ENCODE data around the gene KCNK15.
A peak's percentile ranks its signal among the peaks of the same experiment; 100 is the strongest.

The KCNK15 gene

GRCh38 chr20:44716309-44717106 lies 29.2 kb upstream of the KCNK15 start:
- H4K91ac ChIP-seq (ENCODE audit: low read depth, low read length), result no peak overlapping the region
- H4K8ac ChIP-seq (ENCODE audit: low read depth, low read length), result no peak overlapping the region
- H2BK5ac ChIP-seq (ENCODE audit: low read depth, low read length, poor library complexity), result no peak overlapping the region
- no peaks in the 10 kb centered on the region for H3K79me2 ChIP-seq (ENCODE audit: control insufficient read depth, insufficient read depth, low read length, poor library complexity)
- no peak overlapping the region for H2AFZ ChIP-seq (ENCODE audit: insufficient read depth, low read length, poor library complexity)
- H3K27me3 ChIP-seq (ENCODE audit: insufficient read depth, low read length), result no peaks in the 10 kb centered on the region
- no peak overlapping the region for H2BK12ac ChIP-seq (ENCODE audit: low read length)
- no peaks in the 10 kb centered on the region for H3K79me1 ChIP-seq (ENCODE audit: low read length)
- no peaks in the 10 kb centered on the region for H3K4me1 ChIP-seq (ENCODE audit: control insufficient read depth in 1 of 2, insufficient read depth in 2 of 2, low read length in 2 of 2)
- H3K23ac ChIP-seq (ENCODE audit: low read length), result no peak overlapping the region
- H3K36me3 ChIP-seq (ENCODE audit: control insufficient read depth in 1 of 2, insufficient read depth in 2 of 2, low read length in 2 of 2), result no peaks in the 10 kb centered on the region
- no peak overlapping the region for H3K4ac ChIP-seq (ENCODE audit: low read depth, low read length)
- H3K27ac ChIP-seq (ENCODE audit: low read depth, low read length), result no peak overlapping the region
- WGBS (ENCODE audit: extremely low coverage, insufficient coverage, insufficient read length), result no CpG with 5 or more reads among the region's 13 CpGs
- peak overlapping the region; percentile 57 for H3K9ac ChIP-seq (ENCODE audit: low read length)
- H3K18ac ChIP-seq (ENCODE audit: low read length), result no peak overlapping the region
- H3K4me3 ChIP-seq (ENCODE audit: low read depth, low read length), result no peak overlapping the region
- no peak overlapping the region for H2AK5ac ChIP-seq (ENCODE audit: low read length)
- DNase-seq, result no peak
- peaks cover 3% of the 10 kb centered on the region for H3K9me3 ChIP-seq (ENCODE audit: insufficient read depth, low read depth, low read length)
- H4K12ac ChIP-seq (ENCODE audit: low read depth, low read length), result no peak overlapping the region
- H2BK120ac ChIP-seq (ENCODE audit: insufficient read depth, low read length, poor library complexity), result no peak overlapping the region
- H3K14ac ChIP-seq (ENCODE audit: low read length), result no peak overlapping the region
- H3K4me2 ChIP-seq (ENCODE audit: low read length), result no peak overlapping the region

GRCh38 chr20:44717986-44718385 lies 27.7 kb upstream of the KCNK15 start:
- Histone ChIP-seq H3K4me2 (ENCODE audit: low read length) (no peak overlapping the region), H2AFZ (ENCODE audit: insufficient read depth, low read length, poor library complexity) (no peak overlapping the region), H3K4me1 (ENCODE audit: control insufficient read depth in 1 of 2, insufficient read depth in 2 of 2, low read length in 2 of 2) (no peaks in the 10 kb centered on the region), H3K14ac (ENCODE audit: low read length) (no peak overlapping the region), H3K9me3 (ENCODE audit: insufficient read depth, low read depth, low read length) (peaks cover 1% of the 10 kb centered on the region), H4K91ac (ENCODE audit: low read depth, low read length) (no peak overlapping the region), H3K4ac (ENCODE audit: low read depth, low read length) (no peak overlapping the region), H3K23ac (ENCODE audit: low read length) (no peak overlapping the region), H3K9ac (ENCODE audit: low read length) (no peak overlapping the region), H2BK12ac (ENCODE audit: low read length) (no peak overlapping the region), H2BK120ac (ENCODE audit: insufficient read depth, low read length, poor library complexity) (no peak overlapping the region), H3K36me3 (ENCODE audit: control insufficient read depth in 1 of 2, insufficient read depth in 2 of 2, low read length in 2 of 2) (no peaks in the 10 kb centered on the region), H3K27me3 (ENCODE audit: insufficient read depth, low read length) (no peaks in the 10 kb centered on the region), H2BK5ac (ENCODE audit: low read depth, low read length, poor library complexity) (no peak overlapping the region), H3K27ac (ENCODE audit: low read depth, low read length) (no peak overlapping the region), H3K4me3 (ENCODE audit: low read depth, low read length) (no peak overlapping the region), H4K12ac (ENCODE audit: low read depth, low read length) (no peak overlapping the region), H3K79me2 (ENCODE audit: control insufficient read depth, insufficient read depth, low read length, poor library complexity) (no peaks in the 10 kb centered on the region), H4K8ac (ENCODE audit: low read depth, low read length) (no peak overlapping the region), H3K79me1 (ENCODE audit: low read length) (no peaks in the 10 kb centered on the region), H3K18ac (ENCODE audit: low read length) (no peak overlapping the region), H2AK5ac (ENCODE audit: low read length) (no peak overlapping the region)
- DNase-seq, result no peak
- WGBS (ENCODE audit: extremely low coverage, insufficient coverage, insufficient read length), result no CpG with 5 or more reads among the region's 10 CpGs

GRCh38 chr20:44719841-44720240 lies 25.8 kb upstream of the KCNK15 start:
- Histone ChIP-seq H3K79me1 (ENCODE audit: low read length) (no peaks in the 10 kb centered on the region), H3K79me2 (ENCODE audit: control insufficient read depth, insufficient read depth, low read length, poor library complexity) (no peaks in the 10 kb centered on the region), H2AFZ (ENCODE audit: insufficient read depth, low read length, poor library complexity) (no peak overlapping the region), H3K23ac (ENCODE audit: low read length) (no peak overlapping the region), H3K9ac (ENCODE audit: low read length) (no peak overlapping the region), H4K8ac (ENCODE audit: low read depth, low read length) (no peak overlapping the region), H2AK5ac (ENCODE audit: low read length) (no peak overlapping the region), H2BK5ac (ENCODE audit: low read depth, low read length, poor library complexity) (no peak overlapping the region), H3K18ac (ENCODE audit: low read length) (no peak overlapping the region), H4K12ac (ENCODE audit: low read depth, low read length) (no peak overlapping the region), H3K27me3 (ENCODE audit: insufficient read depth, low read length) (no peaks in the 10 kb centered on the region), H3K4me2 (ENCODE audit: low read length) (no peak overlapping the region), H3K14ac (ENCODE audit: low read length) (no peak overlapping the region), H3K9me3 (ENCODE audit: insufficient read depth, low read depth, low read length) (peaks cover 1% of the 10 kb centered on the region), H3K4me3 (ENCODE audit: low read depth, low read length) (no peak overlapping the region), H2BK12ac (ENCODE audit: low read length) (no peak overlapping the region), H3K4me1 (ENCODE audit: control insufficient read depth in 1 of 2, insufficient read depth in 2 of 2, low read length in 2 of 2) (no peaks in the 10 kb centered on the region), H3K4ac (ENCODE audit: low read depth, low read length) (no peak overlapping the region), H4K91ac (ENCODE audit: low read depth, low read length) (no peak overlapping the region), H3K27ac (ENCODE audit: low read depth, low read length) (no peak overlapping the region), H2BK120ac (ENCODE audit: insufficient read depth, low read length, poor library complexity) (no peak overlapping the region), H3K36me3 (ENCODE audit: control insufficient read depth in 1 of 2, insufficient read depth in 2 of 2, low read length in 2 of 2) (no peaks in the 10 kb centered on the region)
- no peak for DNase-seq
- no CpG with 5 or more reads among the region's 19 CpGs for WGBS (ENCODE audit: extremely low coverage, insufficient coverage, insufficient read length)

- H3K79me1 ChIP-seq (ENCODE audit: low read length), result no peaks in the 10 kb centered on the region
- WGBS (ENCODE audit: extremely low coverage, insufficient coverage, insufficient read length), result no CpG with 5 or more reads among the region's 7 CpGs
- H2AFZ ChIP-seq (ENCODE audit: insufficient read depth, low read length, poor library complexity), result no peak overlapping the region
- H3K4me3 ChIP-seq (ENCODE audit: low read depth, low read length), result no peak overlapping the region
- no peaks in the 10 kb centered on the region for H3K36me3 ChIP-seq (ENCODE audit: control insufficient read depth in 1 of 2, insufficient read depth in 2 of 2, low read length in 2 of 2)
- no peak overlapping the region for H2BK120ac ChIP-seq (ENCODE audit: insufficient read depth, low read length, poor library complexity)
- no peak overlapping the region for H3K4ac ChIP-seq (ENCODE audit: low read depth, low read length)
- H4K91ac ChIP-seq (ENCODE audit: low read depth, low read length), result no peak overlapping the region
- no peaks in the 10 kb centered on the region for H3K79me2 ChIP-seq (ENCODE audit: control insufficient read depth, insufficient read depth, low read length, poor library complexity)
- peaks cover 1% of the 10 kb centered on the region for H3K9me3 ChIP-seq (ENCODE audit: insufficient read depth, low read depth, low read length)
- no peak overlapping the region for H3K27ac ChIP-seq (ENCODE audit: low read depth, low read length)
- H3K23ac ChIP-seq (ENCODE audit: low read length), result no peak overlapping the region
- H2BK5ac ChIP-seq (ENCODE audit: low read depth, low read length, poor library complexity), result no peak overlapping the region
- no peak for DNase-seq
- no peak overlapping the region for H3K14ac ChIP-seq (ENCODE audit: low read length)
- no peak overlapping the region for H3K18ac ChIP-seq (ENCODE audit: low read length)
- H3K4me1 ChIP-seq (ENCODE audit: control insufficient read depth in 1 of 2, insufficient read depth in 2 of 2, low read length in 2 of 2), result no peaks in the 10 kb centered on the region
- no peak overlapping the region for H4K12ac ChIP-seq (ENCODE audit: low read depth, low read length)
- H3K9ac ChIP-seq (ENCODE audit: low read length), result no peak overlapping the region
- no peak overlapping the region for H3K4me2 ChIP-seq (ENCODE audit: low read length)
- H4K8ac ChIP-seq (ENCODE audit: low read depth, low read length), result no peak overlapping the region
- H3K27me3 ChIP-seq (ENCODE audit: insufficient read depth, low read length), result no peaks in the 10 kb centered on the region
- H2AK5ac ChIP-seq (ENCODE audit: low read length), result no peak overlapping the region
- no peak overlapping the region for H2BK12ac ChIP-seq (ENCODE audit: low read length)
These were observed 25.1 kb upstream of the KCNK15 start for GRCh38 chr20:44720621-44720996.
